ENCODE results near the gene OLR1. TPM values are rescaled to one million over a fixed set of nuclear protein-coding genes. Genes with fewer than 3 reads are reported as not detected.
"Not testable (repeated sequence)": the region's sequence is repeated elsewhere in the genome, so short reads cannot be mapped to it uniquely, and the experiment has no call there.

OLR1 gene
- total and polyA plus RNA-seq, 7 donors: 0.10 to 3.3 (median 0.76) TPM; not detected in 3

- Histone ChIP-seq H3K9me3 (no peaks in the 10 kb centered on the region), H3K27ac (no peak overlapping the region), H3K4me3 (no peak overlapping the region), H3K27me3 (no peaks in the 10 kb centered on the region), H3K4me1 (no peaks in the 10 kb centered on the region), H3K36me3 (no peaks in the 10 kb centered on the region)
- TF ChIP-seq CTCF (IDR thresholded peaks at IDR 0.05) (no peak), EP300 (IDR thresholded peaks at IDR 0.05) (no peak), POLR2AphosphoS5 (IDR thresholded peaks at IDR 0.05) (no peak)
- intact Hi-C loops (cut with DNase I): no loop called here
- 90% methylated on average over 3 of the region's 3 CpGs for WGBS, 2 donors
- no peak for DNase-seq
These were observed 33.4 kb upstream of the OLR1 start for GRCh38 chr12:10205220-10205807.

GRCh38 chr12:10204495-10204894 lies 32.6 kb upstream of the OLR1 start:
- H3K4me1 ChIP-seq; intact Hi-C loops (cut with DNase I); H3K27ac ChIP-seq; H3K9me3 ChIP-seq; H3K36me3 ChIP-seq; H3K4me3 ChIP-seq; DNase-seq; H3K27me3 ChIP-seq: not testable (repeated sequence)
- 89 to 92% methylated on average over 2 of the region's 2 CpGs for WGBS, 2 donors

- 82 to 84% methylated on average over 5 of the region's 5 CpGs for WGBS, 2 donors
- Histone ChIP-seq H3K27ac (no peak overlapping the region), H3K9me3 (no peaks in the 10 kb centered on the region)
These were observed 25.9 kb upstream of the OLR1 start for GRCh38 chr12:10197879-10198278.

GRCh38 chr12:10196210-10196609 lies 24.3 kb upstream of the OLR1 start:
- DNase-seq: no peak
- H3K36me3 ChIP-seq: no peaks in the 10 kb centered on the region
- 56 to 72% methylated on average over 10 of the region's 10 CpGs for WGBS, 2 donors
- no peaks in the 10 kb centered on the region for H3K27me3 ChIP-seq
- H3K4me3 ChIP-seq: no peak overlapping the region
- H3K27ac ChIP-seq: no peak overlapping the region
- TF ChIP-seq EP300 (IDR thresholded peaks at IDR 0.05) (no peak), CTCF (IDR thresholded peaks at IDR 0.05) (no peak), POLR2AphosphoS5 (IDR thresholded peaks at IDR 0.05) (no peak), POLR2A (IDR thresholded peaks at IDR 0.05) (no peak)
- no peaks in the 10 kb centered on the region for H3K9me3 ChIP-seq
- intact Hi-C loops (cut with DNase I): no loop called here
- H3K4me1 ChIP-seq: peaks cover 0 to 6% (median 0%) of the 10 kb centered on the region in 4 donors

More at GRCh38 chr12:10197879-10198278, 25.9 kb upstream of the OLR1 start:
- TF ChIP-seq POLR2AphosphoS5 (IDR thresholded peaks at IDR 0.05) (no peak), CTCF (IDR thresholded peaks at IDR 0.05) (no peak), POLR2A (IDR thresholded peaks at IDR 0.05) (no peak), EP300 (IDR thresholded peaks at IDR 0.05) (no peak)
- Histone ChIP-seq H3K4me1 (no peaks in the 10 kb centered on the region), H3K27me3 (no peaks in the 10 kb centered on the region), H3K36me3 (no peaks in the 10 kb centered on the region), H3K4me3 (no peak overlapping the region)
- intact Hi-C loops (cut with DNase I): no loop called here
- no peak for DNase-seq

- TF ChIP-seq EP300 (IDR thresholded peaks at IDR 0.05) (no peak), POLR2AphosphoS5 (IDR thresholded peaks at IDR 0.05) (no peak)
- intact Hi-C loops (cut with DNase I): no loop called here
- no peaks in the 10 kb centered on the region for H3K36me3 ChIP-seq
These were observed 22.3 kb upstream of the OLR1 start for GRCh38 chr12:10194160-10194670.

GRCh38 chr12:10191865-10192264 lies 19.9 kb upstream of the OLR1 start:
- Histone ChIP-seq H3K27ac (peak overlapping the region in 2 of 4 donors; percentile 0 to 60), H3K9me3 (no peaks in the 10 kb centered on the region), H3K4me3 (no peak overlapping the region), H3K27me3 (no peaks in the 10 kb centered on the region), H3K36me3 (no peaks in the 10 kb centered on the region), H3K4me1 (peaks cover 0 to 18% (median 3%) of the 10 kb centered on the region in 4 donors)
- 30 to 47% methylated on average over 2 of the region's 2 CpGs for WGBS, 2 donors
- DNase-seq: no peak
- intact Hi-C loops (cut with DNase I): no loop called here
- TF ChIP-seq EP300 (IDR thresholded peaks at IDR 0.05): no peak
- no peak for TF ChIP-seq CTCF (IDR thresholded peaks at IDR 0.05)
- no peak for TF ChIP-seq POLR2AphosphoS5 (IDR thresholded peaks at IDR 0.05)
- TF ChIP-seq POLR2A (IDR thresholded peaks at IDR 0.05): no peak

More at GRCh38 chr12:10194160-10194670, 22.3 kb upstream of the OLR1 start:
- no peak overlapping the region for H3K4me3 ChIP-seq
- no peak for DNase-seq
- H3K27me3 ChIP-seq: no peaks in the 10 kb centered on the region
- WGBS, 2 donors: 86 to 93% methylated on average over 3 of the region's 3 CpGs
- H3K27ac ChIP-seq: no peak overlapping the region
- H3K4me1 ChIP-seq: peaks cover 0 to 18% (median 3%) of the 10 kb centered on the region in 4 donors
- H3K9me3 ChIP-seq: no peaks in the 10 kb centered on the region
